Cardiac muscle cell (in vitro differentiated cells and primary cell): ENCODE measurements around the gene SPANXN4. TPM values are rescaled to one million over a fixed set of nuclear protein-coding genes. Genes with fewer than 3 reads are reported as not detected.

Experiments used
- DNase-seq, 2 donors: peaks; one replicate each; pipeline versions ENCODE4 v3.0.0 to v3.0.0-alpha.2; 2010 to 2017; ENCODE audit warnings: low read depth in 1 of 2, low spot score in 1 of 2
- H3K27ac ChIP-seq: fragments of 200-600 bp; sonication (generic); 2 replicates; pipeline ENCODE4 v1.5.1; 2016
- H3K27me3 ChIP-seq: fragments of 200-600 bp; sonication (generic); 2 replicates; pipeline ENCODE4 v1.6.0; 2016; ENCODE audit warnings: control low read depth
- H3K36me3 ChIP-seq: fragments of 200-600 bp; sonication (generic); 2 replicates; pipeline ENCODE4 v1.5.1; 2016; ENCODE audit warnings: control low read depth
- H3K4me1 ChIP-seq: fragments of 200-600 bp; sonication (generic); 2 replicates; pipeline ENCODE4 v1.8.1; 2017; ENCODE audit warnings: low read depth, mild to moderate bottlenecking, mixed run types
- H3K4me3 ChIP-seq: fragments of 200-600 bp; sonication (generic); 2 replicates; pipeline ENCODE4 v1.5.1; 2016; ENCODE audit warnings: mild to moderate bottlenecking
- H3K9me3 ChIP-seq: fragments of 200-600 bp; sonication (generic); 2 replicates; pipeline ENCODE4 v1.5.1; 2017; ENCODE audit warnings: low read depth, mild to moderate bottlenecking, control low read depth
- polyA plus RNA-seq: library from polyadenylated mRNA; unstranded; fragments of >200 nt; fragmentation: Nextera tagmentation; extraction: Ambion mirVana; gene quantifications from 2 replicates; pipeline ENCODE4 v1.2.1, GENCODE V29; 2016
- total RNA-seq: library from RNA; depleted of rRNA; stranded (reverse); fragments of >200 nt; gene quantifications from 2 replicates; pipeline ENCODE4 v1.2.3, GENCODE V29; 2016
- TF ChIP-seq, protein P1 (sequence below): IDR thresholded peaks from 2 replicates; pipeline ENCODE4 v1.5.1; 2012; ENCODE audit warnings: low read depth, mild to moderate bottlenecking, low read length

The SPANXN4 gene, protein sequence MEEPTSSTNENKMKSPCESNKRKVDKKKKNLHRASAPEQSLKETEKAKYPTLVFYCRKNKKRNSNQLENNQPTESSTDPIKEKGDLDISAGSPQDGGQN
- total RNA-seq: not detected in 2 replicates
- polyA plus RNA-seq: not detected in 2 replicates

DNA sequence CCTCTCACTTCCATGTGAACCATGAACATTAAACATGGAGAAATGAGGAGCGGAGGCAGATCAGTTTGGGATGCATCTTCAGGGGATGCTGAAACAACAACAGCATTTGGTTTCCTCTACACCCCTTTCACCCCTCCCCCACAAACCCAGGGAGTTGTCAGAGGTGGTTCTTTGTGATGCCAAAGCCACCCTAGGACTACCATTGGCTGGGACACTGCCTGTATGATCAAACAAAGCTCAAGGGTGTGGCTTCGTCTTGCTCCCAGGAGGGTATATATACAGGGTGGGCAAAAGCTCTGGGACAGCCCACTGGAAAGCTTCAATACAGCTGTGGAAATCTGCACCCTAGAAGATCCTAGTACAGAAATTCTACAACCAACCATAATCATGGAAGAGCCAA lies at the start of gene SPANXN4:
SPANXN4 (plus strand) TSS at position 301 of the 400 bp plus-strand sequence; CDS start at position 388, 87 bp downstream.
- Histone ChIP-seq H3K9me3 (no peaks in the 10 kb centered on the region), H3K4me1 (no peaks in the 10 kb centered on the region), H3K27ac (no peak within 1 kb of the TSS), H3K36me3 (no peaks in the 10 kb centered on the region), H3K27me3 (no peaks in the 10 kb centered on the region), H3K4me3 (no peak within 1 kb of the TSS)
- TF ChIP-seq, protein P1, sequence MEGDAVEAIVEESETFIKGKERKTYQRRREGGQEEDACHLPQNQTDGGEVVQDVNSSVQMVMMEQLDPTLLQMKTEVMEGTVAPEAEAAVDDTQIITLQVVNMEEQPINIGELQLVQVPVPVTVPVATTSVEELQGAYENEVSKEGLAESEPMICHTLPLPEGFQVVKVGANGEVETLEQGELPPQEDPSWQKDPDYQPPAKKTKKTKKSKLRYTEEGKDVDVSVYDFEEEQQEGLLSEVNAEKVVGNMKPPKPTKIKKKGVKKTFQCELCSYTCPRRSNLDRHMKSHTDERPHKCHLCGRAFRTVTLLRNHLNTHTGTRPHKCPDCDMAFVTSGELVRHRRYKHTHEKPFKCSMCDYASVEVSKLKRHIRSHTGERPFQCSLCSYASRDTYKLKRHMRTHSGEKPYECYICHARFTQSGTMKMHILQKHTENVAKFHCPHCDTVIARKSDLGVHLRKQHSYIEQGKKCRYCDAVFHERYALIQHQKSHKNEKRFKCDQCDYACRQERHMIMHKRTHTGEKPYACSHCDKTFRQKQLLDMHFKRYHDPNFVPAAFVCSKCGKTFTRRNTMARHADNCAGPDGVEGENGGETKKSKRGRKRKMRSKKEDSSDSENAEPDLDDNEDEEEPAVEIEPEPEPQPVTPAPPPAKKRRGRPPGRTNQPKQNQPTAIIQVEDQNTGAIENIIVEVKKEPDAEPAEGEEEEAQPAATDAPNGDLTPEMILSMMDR: no peak
- DNase-seq: no peak

- DNase-seq: no peak
- no peaks in the 10 kb centered on the region for H3K4me1 ChIP-seq
- no peaks in the 10 kb centered on the region for H3K36me3 ChIP-seq
- H3K27me3 ChIP-seq: no peaks in the 10 kb centered on the region
- H3K27ac ChIP-seq: no peak overlapping the region
- no peak overlapping the region for H3K4me3 ChIP-seq
- H3K9me3 ChIP-seq: no peaks in the 10 kb centered on the region
- TF ChIP-seq, protein P1: no peak
Observed at GRCh38 chrX:142977128-142977914, 48.4 kb upstream of the SPANXN4 start.

- TF ChIP-seq, protein P1: no peak
- no peaks in the 10 kb centered on the region for H3K9me3 ChIP-seq
- DNase-seq: no peak
- no peak overlapping the region for H3K27ac ChIP-seq
- no peaks in the 10 kb centered on the region for H3K4me1 ChIP-seq
- H3K27me3 ChIP-seq: no peaks in the 10 kb centered on the region
- no peak overlapping the region for H3K4me3 ChIP-seq
- H3K36me3 ChIP-seq: no peaks in the 10 kb centered on the region
Observed at GRCh38 chrX:142978130-142978684, 47.5 kb upstream of the SPANXN4 start.

- no peaks in the 10 kb centered on the region for H3K9me3 ChIP-seq
- no peaks in the 10 kb centered on the region for H3K36me3 ChIP-seq
- no peaks in the 10 kb centered on the region for H3K4me1 ChIP-seq
- no peak overlapping the region for H3K4me3 ChIP-seq
- no peaks in the 10 kb centered on the region for H3K27me3 ChIP-seq
- TF ChIP-seq, protein P1: no peak
- no peak overlapping the region for H3K27ac ChIP-seq
- DNase-seq: no peak
Observed at GRCh38 chrX:142982679-142983078, 43.0 kb upstream of the SPANXN4 start.

GRCh38 chrX:142994988-142995387 lies 30.7 kb upstream of the SPANXN4 start:
- TF ChIP-seq, protein P1: no peak
- Histone ChIP-seq H3K27ac (no peak overlapping the region), H3K36me3 (no peaks in the 10 kb centered on the region), H3K4me1 (no peaks in the 10 kb centered on the region), H3K27me3 (no peaks in the 10 kb centered on the region), H3K9me3 (no peaks in the 10 kb centered on the region), H3K4me3 (no peak overlapping the region)
- no peak for DNase-seq
